Stimulated activated naive CD4-positive, alpha-beta T cell treated with Interleukin-2 at 50 U/mL for 16 hours (primary cell): ENCODE results near the gene RELT.

Experiments used
- DNase-seq: peaks from one replicate; lab custom pipeline; 2025; lab: John Stamatoyannopoulos, UW

RELT gene

DNA sequence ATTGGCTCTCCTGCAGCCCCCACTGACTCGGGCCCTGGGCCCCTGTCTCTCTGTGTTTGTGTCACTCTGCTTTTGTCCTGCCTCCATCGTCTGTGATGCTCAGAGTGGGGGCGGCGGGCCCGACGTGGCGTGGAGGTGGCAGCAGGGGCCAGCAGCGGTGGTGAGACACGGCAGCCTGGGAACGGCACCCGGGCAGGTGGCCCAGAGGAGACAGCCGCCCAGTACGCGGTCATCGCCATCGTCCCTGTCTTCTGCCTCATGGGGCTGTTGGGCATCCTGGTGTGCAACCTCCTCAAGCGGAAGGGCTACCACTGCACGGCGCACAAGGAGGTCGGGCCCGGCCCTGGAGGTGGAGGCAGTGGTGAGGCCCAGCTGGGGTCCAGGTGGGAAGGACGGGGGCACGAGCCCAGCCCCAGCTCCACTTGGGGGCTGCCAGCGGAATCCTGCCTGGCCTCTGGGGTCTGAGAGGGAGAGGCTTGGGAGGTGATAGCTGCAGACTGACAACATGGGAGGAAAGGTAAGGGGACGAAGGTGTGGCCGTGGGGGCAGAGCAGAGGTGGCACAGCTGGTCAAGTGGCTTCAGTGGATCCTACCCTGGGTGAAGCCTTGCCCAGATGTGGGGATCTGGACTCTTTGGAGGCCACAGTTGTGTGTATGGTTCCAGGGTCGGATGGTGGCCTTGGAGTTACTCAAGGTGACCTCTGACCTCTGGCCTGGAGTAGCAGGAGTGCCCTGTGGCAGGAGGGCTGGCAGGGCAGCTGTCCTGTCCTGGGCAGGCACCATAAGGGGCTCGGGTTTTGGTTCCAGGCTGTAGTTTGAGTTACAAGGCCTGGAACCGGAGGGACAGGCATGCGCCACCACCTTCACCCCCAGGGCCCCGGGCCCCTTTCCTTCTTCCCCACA lies 16.2 kb downstream of the RELT start:
- no peak for DNase-seq

DNA sequence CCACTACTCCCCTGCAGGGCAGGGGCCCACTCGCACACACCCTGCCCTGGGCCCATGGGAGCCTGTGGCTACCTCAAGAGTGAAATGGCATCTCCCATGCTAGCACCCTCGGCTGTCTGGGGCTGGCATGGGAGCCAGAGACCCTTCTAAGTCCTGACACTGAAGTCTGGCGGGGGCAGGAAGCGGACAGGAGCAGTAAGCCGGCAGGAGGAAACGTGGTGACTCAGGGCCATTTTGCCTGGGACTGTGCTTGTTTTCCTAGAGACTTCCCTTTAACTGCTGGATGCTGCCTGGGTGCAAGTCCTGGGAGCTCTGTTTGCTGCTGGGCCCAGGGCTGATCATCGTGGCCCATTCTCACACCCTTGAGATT lies 16.8 kb downstream of the RELT start:
- no peak for DNase-seq

DNA sequence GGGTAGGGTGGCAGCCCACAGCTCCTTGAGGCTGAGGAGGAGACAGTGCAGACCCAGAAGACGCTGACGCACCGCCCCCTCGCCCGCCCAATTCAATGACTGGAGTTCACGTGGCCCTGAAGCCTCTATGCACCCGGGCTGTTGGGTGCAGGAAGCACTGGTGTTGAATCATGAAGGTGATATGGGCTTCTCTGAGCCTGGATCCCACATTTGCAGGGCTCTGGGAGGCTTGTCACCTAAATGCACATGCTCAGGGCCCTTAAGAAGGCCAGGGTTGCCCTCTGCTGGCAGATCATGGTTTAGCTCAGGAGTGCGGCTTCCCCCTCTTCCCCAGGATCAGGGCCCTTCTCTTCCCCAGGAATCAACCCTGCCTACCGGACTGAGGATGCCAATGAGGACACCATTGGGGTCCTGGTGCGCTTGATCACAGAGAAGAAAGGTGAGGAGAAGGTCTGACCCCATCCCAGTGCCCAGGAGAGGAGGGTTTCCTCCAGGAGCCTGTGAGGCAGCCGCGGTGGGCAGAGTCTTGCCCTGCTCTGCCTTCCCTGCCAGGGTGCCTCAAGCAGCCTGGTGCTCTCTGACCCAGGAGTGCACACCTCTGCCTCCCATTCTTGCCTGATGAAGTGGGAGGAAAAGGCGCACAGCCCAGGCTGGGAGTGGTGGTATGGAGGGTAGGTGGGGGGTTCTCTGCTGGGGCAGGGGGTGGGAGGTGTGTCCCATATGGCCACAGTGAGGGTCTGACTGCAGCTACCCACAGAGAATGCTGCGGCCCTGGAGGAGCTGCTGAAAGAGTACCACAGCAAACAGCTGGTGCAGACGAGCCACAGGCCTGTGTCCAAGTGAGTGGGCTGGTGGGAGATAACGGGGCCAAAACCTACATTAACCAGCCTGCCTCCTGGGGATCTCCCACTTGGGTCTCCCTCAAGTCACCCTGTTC lies 17.5 kb downstream of the RELT start:
- DNase-seq: peak; percentile 40

DNA sequence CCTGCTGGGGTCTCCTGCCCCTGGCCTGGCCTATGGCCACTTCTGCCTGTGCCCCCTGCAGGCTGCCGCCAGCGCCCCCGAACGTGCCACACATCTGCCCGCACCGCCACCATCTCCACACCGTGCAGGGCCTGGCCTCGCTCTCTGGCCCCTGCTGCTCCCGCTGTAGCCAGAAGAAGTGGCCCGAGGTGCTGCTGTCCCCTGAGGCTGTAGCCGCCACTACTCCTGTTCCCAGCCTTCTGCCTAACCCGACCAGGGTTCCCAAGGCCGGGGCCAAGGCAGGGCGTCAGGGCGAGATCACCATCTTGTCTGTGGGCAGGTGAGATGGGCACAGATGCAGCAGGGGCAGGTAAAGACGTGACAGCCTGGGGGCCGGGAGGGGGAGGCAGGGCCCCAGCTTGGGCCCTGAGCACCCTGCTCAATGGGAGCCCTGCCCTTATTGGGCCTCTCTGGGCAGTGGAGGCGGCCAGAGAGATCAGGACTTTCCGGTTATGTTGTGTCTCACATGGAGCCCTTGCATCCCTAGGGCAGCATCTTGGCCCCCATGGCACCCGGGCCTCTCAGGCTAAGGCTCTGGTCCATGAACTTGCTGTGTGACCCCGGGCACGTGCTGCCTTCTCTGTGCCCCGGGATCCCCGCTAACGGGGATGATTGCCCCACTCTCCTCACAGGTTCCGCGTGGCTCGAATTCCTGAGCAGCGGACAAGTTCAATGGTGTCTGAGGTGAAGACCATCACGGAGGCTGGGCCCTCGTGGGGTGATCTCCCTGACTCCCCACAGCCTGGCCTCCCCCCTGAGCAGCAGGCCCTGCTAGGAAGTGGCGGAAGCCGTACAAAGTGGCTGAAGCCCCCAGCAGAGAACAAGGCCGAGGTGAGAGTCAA lies 18.5 kb downstream of the RELT start:
- DNase-seq: no peak

DNA sequence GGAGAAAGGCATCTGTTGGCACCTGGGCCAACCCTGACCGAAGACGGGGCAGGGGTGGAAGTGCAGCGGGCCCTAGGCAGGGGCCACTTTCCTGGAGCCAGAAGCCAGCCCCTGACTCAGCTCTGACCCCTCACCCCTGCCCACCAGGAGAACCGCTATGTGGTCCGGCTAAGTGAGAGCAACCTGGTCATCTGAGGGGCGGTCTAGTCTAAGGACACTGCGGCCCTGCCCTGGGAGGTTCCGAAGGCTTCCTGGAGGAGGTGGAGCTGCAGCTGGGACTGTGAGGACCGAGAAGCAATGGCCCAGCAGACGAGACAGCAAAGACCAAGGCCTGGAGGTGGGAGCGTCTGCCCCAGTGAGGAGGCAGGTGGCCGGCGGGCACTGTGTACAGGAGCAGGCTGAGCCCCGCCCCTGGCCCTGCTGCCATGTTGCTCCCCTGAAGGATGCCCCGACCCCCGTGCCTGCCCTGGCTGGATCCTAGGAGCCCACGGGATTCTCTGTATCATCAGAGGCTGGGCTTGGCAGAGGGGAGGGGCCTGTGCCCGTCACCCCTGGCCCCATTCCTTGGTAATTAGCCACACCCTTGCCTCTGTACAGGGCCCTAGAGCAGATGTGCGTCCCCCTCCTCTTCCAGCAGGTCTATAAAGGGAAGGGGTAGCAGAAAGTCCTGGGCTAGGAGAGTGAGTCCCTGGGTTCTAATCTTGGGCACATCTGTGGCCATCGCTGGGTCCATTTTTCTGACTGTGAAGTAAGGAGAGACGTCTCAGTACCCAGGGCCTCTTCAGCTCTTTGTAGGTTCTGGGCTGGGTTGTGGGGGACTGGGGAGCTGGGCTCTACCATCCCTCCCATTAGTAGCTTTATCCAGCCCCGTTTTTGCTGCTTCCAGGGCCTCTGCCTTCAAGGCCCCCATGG lies 19.4 kb downstream of the RELT start:
- DNase-seq: no peak

DNA sequence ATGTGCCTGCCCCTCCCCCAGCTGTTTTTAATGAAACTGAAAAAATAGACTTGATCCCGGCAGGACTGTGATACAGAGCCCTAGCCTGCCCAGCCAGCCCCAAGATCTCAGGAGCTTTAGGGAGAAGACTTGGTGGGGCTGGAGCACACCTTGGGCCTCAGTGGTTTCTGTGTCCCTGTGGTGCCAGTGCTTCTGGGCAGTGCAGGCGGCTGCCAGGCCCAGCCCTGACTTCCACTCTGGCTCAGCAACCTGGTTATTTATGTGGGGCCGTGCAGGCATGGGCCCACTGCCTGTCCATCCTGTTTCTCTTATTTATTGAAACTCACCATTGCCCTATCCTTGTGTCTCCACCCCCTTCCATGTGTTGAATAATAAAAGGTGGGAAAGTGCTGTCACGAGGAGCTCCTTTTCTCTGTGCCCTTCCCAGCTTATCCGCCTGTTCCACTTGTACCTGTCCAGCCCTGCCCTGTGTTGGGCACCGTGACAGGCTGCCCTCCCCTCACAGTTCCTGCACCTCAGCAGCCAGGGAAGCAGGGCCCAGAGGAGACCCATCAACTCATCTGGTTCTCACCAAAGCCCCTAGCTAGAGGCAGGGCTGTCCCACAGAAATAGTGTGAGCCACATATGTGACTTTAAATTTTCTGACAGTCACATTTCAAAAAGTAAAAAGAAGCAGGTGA lies 20.2 kb downstream of the RELT start:
- no peak for DNase-seq

DNA sequence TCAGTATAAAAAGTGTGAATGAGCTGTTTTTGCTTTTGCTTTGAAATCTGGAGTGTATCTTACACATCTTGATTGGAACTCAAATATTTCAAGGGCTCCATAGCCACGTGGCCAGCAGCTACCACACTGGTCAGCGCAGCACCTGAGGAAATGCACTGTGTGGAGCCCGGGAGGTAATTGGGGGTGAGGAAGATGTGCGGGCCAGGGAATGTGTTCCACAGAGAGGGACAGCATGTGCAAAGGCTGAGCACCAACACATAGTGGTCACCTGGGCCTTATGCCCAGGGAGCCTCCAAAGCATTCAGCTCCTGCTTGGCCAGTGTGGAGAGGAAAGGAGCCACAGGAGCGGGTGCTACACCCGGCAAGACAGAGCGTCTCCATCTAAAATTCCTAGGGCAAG lies 20.8 kb downstream of the RELT start:
- no peak for DNase-seq

DNA sequence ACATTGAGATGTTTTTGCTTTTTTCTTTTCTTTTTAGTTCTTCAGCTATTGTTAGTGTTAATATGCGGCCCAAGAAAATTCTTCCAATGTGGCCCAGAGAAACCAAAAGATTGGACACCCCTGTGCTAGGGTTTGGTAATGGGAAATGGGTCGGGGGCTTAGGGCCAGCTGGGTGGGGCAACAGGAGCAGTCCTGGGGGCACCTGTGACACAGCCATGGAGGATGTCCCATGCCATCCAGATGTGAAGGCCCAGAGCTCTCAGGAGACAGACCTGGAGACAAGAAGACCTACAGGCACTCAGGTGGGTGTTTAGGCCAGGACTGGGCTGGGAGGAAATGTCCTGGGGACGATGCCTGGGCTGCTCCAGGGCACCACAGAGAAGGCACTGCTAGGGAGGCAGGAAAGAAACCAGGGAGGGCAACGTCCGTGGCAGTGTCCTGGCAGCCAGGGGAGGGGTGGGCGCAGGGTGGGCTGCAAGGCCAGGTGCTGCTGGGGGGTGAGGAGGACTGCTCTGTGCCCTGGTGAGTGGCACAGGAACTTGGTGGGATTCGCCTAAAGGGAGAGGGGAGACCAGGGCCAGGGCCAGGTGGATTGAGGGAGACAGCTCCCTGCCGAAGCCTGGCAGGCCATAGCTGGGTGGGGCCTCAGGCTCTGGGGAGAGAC lies 21.4 kb downstream of the RELT start:
- no peak for DNase-seq

DNA sequence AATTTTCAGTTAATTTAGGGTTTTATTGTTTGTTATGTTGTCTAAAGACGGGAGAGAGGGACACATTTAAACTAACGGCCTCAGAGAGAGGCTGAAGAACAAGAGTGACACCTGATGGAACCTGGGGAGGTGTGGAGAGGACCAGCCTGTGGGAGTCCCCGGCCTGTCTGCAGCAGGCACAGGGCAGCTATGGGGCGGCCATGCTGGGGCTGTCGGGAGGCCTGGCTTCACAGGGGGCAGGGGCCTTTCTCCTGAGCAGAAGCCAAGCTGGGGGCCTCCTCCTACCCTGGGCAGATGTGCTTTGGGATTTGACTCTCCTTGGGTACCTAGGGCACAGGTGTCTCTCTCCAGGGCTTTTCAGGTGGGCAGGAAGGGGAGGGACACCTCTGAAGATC lies 21.9 kb downstream of the RELT start:
- no peak for DNase-seq

DNA sequence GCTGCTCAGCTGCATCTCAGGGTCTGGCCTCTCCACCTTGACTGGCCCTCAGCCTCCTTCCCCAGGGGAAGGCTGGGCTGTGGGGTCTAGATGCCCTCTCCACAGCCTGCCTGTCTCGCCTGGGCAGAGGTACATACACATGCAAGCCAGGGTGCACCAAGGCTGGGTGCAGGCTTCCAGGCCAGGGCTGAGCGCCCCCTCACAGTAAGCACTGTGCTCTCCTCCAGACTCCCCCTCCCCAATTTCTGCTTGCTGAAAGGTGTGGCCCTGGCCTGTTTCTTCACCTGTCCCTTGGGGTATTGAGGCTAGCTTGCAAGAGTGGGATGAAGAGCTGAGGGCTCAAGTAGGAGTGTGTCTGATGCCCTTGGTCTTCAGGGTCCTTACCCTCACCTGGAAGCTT lies 22.5 kb downstream of the RELT start:
- DNase-seq: no peak

DNA sequence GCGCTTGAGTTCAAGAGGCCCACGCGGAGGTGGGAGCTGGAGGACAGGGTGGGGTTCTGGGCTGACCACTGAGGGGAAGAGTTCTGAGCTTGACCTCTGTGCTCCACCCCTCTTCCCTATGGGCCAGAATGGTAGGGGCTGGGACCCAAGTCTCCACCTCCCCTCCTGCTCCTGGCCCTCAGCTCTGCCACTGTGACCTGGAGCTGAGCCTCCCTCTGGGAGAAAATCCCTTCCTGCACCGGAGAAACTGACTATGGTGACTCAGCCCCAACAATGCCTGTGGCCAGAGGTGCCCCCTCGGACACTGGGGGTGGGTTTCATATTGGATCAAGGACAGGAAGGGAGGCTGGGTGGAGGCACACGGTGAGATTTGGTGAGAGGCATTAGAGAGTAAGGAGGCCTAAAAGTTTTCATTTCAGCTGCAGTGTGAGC lies 23.0 kb downstream of the RELT start:
- no peak for DNase-seq

DNA sequence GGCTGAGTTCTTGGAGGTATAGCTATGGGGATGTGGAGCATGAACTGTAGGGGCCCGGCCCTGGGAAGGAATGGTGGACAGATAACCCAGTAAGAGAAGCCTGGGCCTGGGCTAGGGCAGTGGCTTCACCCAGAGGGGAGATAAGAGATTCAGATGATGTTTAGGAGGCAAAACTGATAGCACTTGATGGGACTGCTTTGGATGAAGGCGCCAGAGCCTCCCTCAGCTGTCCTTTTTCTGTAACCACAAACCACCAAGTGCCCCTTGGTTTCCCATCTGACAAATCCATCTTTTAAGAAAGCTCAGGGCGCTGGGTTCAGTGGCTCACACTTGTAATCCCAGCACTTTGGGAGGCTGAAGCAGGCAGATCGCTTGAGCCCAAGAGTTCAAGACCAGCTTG lies 23.4 kb downstream of the RELT start:
- DNase-seq: no peak

DNA sequence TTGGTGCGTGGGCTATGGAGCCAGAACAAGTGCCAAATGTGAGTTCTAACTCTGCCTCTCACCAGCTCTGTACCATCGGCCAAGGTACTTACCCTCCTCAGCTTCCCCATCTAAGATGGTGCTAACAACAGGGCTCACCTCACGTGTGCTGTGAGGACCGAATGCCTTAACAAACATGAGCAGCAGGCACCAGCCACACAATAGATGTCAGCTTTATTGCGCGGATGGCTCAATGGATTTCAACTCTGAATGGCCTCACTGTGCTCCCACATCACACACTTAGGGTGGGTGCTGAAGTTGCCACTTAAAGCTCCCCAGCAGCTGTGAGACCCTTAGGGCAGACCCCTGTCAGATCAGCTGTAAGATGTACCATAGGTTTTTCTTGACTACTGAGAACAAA lies 24.1 kb downstream of the RELT start:
- no peak for DNase-seq

DNA sequence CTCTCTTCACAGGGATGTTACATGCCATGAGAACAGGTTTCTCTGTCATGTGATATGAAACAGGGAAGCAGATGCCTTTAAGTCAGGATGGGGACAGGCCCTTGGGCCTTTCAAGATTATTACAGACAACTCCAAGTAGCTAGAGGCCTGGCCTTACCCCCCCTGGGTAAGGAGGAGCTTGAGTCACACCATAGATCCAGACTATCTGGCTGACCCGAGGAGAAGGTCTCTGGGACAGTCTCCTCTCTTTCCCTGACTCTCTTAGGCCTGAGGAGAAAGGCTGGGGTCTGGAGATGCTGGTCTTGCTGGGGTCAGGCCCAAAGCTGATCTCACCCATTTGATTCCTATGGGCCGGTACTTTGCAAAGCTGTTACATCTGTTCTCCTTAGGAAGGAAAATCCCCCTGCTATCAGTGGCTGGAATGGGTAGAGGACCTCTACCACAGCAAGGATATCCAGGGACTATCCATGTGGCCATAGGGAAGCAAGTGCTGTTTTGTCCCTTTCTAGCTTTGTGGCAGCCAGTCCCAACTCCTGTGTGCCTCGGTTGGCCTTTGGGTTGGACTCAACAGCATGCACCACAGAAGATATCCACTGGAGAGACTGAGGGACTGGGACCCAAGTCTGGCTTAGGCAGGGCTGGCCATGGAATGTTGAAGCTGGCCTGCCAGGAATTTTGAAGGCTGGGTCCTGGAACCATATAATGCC lies 25.2 kb downstream of the RELT start:
- DNase-seq: no peak

DNA sequence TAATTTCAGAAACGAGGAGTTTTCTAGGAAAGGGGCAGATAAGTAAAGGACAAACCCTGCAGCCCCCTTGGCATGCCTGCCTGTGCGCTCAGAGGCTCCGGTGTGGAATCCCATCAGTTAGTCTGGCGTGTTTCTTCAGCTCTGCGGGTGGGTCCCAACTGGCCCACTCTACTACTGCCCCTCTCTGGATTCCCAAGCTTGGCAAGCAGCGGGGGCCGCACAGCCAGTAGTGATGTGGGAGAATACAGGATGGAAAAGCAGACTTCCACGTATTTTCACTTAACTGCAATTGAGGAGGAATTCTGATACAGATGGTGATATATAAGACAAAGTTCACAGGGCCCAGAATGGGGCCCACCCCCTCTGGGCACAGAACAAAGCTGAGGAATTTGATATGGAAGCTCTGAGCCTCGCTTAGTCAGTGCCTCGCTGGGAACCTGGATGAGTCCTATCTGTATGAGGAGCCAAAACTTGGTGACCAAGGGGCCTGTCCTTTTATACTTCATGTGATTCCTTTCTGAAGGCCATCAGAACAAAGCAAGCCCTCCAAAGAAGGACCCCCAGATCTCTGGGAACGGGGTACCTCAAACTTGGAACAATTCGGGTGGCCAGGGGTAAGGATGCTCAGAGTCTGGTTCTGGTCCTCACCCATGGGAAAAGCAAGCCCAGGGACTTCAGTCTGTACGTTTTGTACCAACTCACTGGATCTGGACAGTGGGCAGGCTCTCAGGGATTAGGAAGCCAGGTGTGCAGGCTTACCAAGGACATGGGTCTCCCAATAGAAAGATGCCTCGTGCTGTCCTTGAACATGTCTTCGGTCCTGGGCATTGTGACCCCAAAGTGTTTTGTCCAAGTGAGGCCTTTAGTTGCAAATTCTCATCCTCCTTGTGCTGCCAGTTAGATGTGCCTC lies 26.0 kb downstream of the RELT start:
- no peak for DNase-seq

DNA sequence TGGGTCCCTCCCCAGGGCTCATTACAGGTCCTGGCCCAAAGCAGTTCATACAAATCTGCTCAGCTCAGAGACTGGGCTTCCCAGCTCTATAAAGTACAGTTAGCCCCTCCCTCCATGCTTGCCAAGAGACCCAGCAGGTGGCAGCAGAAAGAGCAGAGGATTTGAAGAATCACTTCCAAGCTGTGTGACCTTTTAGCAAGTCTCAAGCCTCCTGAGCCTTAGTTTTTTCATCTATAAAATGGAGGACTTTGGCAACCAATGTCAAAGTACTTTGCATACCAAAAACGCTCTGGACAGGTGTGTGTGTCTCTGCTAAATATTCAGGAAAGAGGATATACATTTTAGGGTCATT lies 26.6 kb downstream of the RELT start:
- DNase-seq: no peak

DNA sequence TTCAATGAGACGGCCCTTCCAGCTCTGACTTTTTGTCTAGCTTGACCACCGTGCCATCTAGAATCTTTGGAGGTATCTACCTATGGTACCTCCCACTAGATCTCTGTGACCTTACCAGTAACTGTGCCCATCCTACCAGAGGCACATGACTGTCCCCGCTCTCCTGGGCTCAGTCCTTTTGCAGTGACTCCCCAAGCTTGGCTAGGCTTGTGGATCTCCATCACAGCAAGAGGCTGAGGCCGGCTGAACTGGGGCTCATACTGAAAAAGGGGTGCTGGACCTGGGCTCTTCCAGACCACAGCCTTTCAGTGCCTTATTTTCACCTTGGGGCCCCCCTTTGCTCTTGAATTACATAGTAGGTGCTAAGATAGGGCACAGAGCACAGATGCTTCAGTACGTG lies 27.3 kb downstream of the RELT start:
- DNase-seq: no peak

DNA sequence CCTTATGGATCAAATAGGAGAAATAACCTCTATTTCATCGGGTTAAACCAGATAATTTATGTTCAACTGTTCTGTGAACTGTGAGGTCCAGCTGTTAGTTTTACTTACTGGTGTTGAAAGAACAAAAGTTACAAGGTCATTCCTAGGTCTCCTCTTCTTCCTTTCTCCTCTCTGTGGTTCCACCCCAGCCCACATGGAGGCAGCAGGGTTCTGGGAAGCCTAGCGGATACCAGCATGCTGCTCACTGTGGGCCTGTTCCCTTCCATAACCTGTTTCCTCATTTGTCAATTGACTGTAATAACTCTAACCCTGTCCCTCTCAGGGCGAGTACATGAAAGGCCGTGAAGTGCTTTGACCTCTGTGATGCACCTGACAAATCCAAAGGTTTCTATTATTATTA lies 27.8 kb downstream of the RELT start:
- no peak for DNase-seq
